ENCODE results near the gene DDIT4L. TPM values are rescaled to one million over a fixed set of nuclear protein-coding genes. Genes with fewer than 3 reads are reported as not detected.

DDIT4L gene
- total and polyA plus RNA-seq, 3 donors from 2014 or later, result 1.5 to 5.5 (median 1.8) TPM

GRCh38 chr4:100177855-100178254, 12.4 kb downstream of the DDIT4L start:
- DNase-seq, result no peak
- no peak overlapping the region for H3K27ac ChIP-seq
- no peaks in the 10 kb centered on the region for H3K4me1 ChIP-seq
- H3K9me3 ChIP-seq, result no peaks in the 10 kb centered on the region
- intact Hi-C loops (cut with DNase I; ENCODE audit: low total_unique reads), result no loop called here
- 87 to 88% methylated on average over 1 of the region's 1 CpG for WGBS, 2 donors
- no peaks in the 10 kb centered on the region for H3K27me3 ChIP-seq
- no peaks in the 10 kb centered on the region for H3K36me3 ChIP-seq (ENCODE audit: low read depth, missing control alignments)
- TF ChIP-seq, protein P1, sequence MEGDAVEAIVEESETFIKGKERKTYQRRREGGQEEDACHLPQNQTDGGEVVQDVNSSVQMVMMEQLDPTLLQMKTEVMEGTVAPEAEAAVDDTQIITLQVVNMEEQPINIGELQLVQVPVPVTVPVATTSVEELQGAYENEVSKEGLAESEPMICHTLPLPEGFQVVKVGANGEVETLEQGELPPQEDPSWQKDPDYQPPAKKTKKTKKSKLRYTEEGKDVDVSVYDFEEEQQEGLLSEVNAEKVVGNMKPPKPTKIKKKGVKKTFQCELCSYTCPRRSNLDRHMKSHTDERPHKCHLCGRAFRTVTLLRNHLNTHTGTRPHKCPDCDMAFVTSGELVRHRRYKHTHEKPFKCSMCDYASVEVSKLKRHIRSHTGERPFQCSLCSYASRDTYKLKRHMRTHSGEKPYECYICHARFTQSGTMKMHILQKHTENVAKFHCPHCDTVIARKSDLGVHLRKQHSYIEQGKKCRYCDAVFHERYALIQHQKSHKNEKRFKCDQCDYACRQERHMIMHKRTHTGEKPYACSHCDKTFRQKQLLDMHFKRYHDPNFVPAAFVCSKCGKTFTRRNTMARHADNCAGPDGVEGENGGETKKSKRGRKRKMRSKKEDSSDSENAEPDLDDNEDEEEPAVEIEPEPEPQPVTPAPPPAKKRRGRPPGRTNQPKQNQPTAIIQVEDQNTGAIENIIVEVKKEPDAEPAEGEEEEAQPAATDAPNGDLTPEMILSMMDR (IDR thresholded peaks at IDR 0.05), result no peak
- TF ChIP-seq POLR2A (IDR thresholded peaks at IDR 0.05), result no peak
- H3K4me3 ChIP-seq, result no peak overlapping the region

- Histone ChIP-seq H3K27ac (no peak overlapping the region), H3K36me3 (ENCODE audit: low read depth, missing control alignments) (no peaks in the 10 kb centered on the region), H3K9me3 (no peaks in the 10 kb centered on the region), H3K4me3 (no peak overlapping the region), H3K4me1 (no peaks in the 10 kb centered on the region), H3K27me3 (no peaks in the 10 kb centered on the region)
- TF ChIP-seq POLR2A (IDR thresholded peaks at IDR 0.05), result no peak
- TF ChIP-seq, protein P1 (IDR thresholded peaks at IDR 0.05), result no peak
- no peak for DNase-seq
- intact Hi-C loops (cut with DNase I; ENCODE audit: low total_unique reads), result no loop called here
Observed at GRCh38 chr4:100177126-100177525, 13.1 kb downstream of the DDIT4L start.

DNA sequence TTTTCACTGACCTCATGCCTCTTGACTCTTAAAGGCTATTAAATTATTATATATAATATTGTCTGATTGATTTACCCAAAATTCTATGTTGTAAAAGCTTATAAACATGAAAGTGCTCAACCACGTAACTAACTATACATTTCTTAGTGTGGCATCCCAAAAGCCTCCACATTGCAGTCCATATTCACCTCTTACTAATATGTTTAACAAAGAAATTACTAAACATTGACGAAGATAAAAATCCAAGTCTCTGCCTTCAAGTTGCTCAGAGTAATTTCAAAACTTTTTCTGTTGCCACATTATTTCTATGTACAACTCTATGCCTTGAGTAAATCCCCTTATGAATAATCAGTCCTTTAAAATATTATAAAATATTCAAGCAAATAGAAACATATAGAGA, 14.4 kb downstream of the DDIT4L start:
- TF ChIP-seq POLR2A (IDR thresholded peaks at IDR 0.05), result no peak
- TF ChIP-seq, protein P1 (IDR thresholded peaks at IDR 0.05), result no peak
- intact Hi-C loops (cut with DNase I; ENCODE audit: low total_unique reads), result no loop called here
- no peak overlapping the region for H3K4me3 ChIP-seq

DNA sequence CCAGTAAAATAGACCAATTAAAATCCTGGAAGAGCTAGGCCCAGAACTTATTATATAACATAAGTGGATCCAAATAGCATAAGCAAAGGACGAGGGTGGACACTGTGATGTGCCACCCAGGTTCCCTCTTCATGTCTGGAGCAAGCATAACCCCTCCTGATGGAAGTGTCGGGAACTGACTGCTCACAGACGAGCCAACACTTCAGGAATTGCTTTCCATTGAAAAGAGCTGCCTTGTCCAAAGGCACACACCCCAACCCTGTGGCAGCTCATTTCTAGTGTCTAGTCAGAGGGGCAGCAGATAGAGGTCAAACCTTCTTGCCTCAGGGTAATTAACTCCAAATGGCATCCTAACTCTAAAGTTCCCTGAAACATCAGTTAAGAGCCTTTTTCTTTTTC, 15.3 kb downstream of the DDIT4L start:
- intact Hi-C loops (cut with DNase I; ENCODE audit: low total_unique reads), result no loop called here
- TF ChIP-seq, protein P1 (IDR thresholded peaks at IDR 0.05), result no peak
- no peak for TF ChIP-seq POLR2A (IDR thresholded peaks at IDR 0.05)
- no peak overlapping the region for H3K4me3 ChIP-seq
- H3K27me3 ChIP-seq, result no peaks in the 10 kb centered on the region
- H3K4me1 ChIP-seq, result no peaks in the 10 kb centered on the region
- WGBS, 2 donors, result 89 to 92% methylated on average over 3 of the region's 3 CpGs
- DNase-seq, result no peak
- no peak overlapping the region for H3K27ac ChIP-seq
- no peaks in the 10 kb centered on the region for H3K9me3 ChIP-seq
- no peaks in the 10 kb centered on the region for H3K36me3 ChIP-seq (ENCODE audit: low read depth, missing control alignments)

More for the DNA sequence above, 14.4 kb downstream of the DDIT4L start:
- DNase-seq, result no peak
- WGBS, 2 donors, result 95 to 97% methylated on average over 2 of the region's 2 CpGs
- no peak overlapping the region for H3K27ac ChIP-seq
- no peaks in the 10 kb centered on the region for H3K9me3 ChIP-seq
- no peaks in the 10 kb centered on the region for H3K36me3 ChIP-seq (ENCODE audit: low read depth, missing control alignments)
- no peaks in the 10 kb centered on the region for H3K27me3 ChIP-seq
- no peaks in the 10 kb centered on the region for H3K4me1 ChIP-seq

- Histone ChIP-seq H3K4me1 (no peaks in the 10 kb centered on the region), H3K27ac (no peak overlapping the region), H3K9me3 (no peaks in the 10 kb centered on the region), H3K4me3 (no peak overlapping the region), H3K27me3 (no peaks in the 10 kb centered on the region), H3K36me3 (ENCODE audit: low read depth, missing control alignments) (no peaks in the 10 kb centered on the region)
- no peak for TF ChIP-seq POLR2A (IDR thresholded peaks at IDR 0.05)
- TF ChIP-seq, protein P1 (IDR thresholded peaks at IDR 0.05), result no peak
- intact Hi-C loops (cut with DNase I; ENCODE audit: low total_unique reads), result no loop called here
- 83 to 86% methylated on average over 3 of the region's 3 CpGs for WGBS, 2 donors
- DNase-seq, result no peak
Observed at GRCh38 chr4:100170986-100171385, 19.3 kb downstream of the DDIT4L start.
